ENCODE results near the gene NT5DC2.
A peak's percentile ranks its signal among the peaks of the same experiment; 100 is the strongest.

The NT5DC2 gene

GRCh38 chr3:52533623-52534280 is at the start of gene NT5DC2:
TSS of gene NT5DC2 (minus strand) at chr3:52533857. CDS start at chr3:52533737, 120 bp downstream.
- peak; percentile 86 for DNase-seq

GRCh38 chr3:52574056-52574965 is 40.7 kb upstream of the NT5DC2 start:
- no peak for DNase-seq

- no peak for DNase-seq
Observed at GRCh38 chr3:52572221-52572620, 38.6 kb upstream of the NT5DC2 start.

- DNase-seq = no peak
Observed at GRCh38 chr3:52570076-52570475, 36.4 kb upstream of the NT5DC2 start.

- no peak for DNase-seq
Observed at GRCh38 chr3:52568069-52568468, 34.4 kb upstream of the NT5DC2 start.

GRCh38 chr3:52563984-52564383 is 30.3 kb upstream of the NT5DC2 start:
- no peak for DNase-seq

- DNase-seq = no peak
Observed at GRCh38 chr3:52561028-52561747, 27.5 kb upstream of the NT5DC2 start.

- no peak for DNase-seq
Observed at GRCh38 chr3:52558436-52558835, 24.8 kb upstream of the NT5DC2 start.

GRCh38 chr3:52557011-52557960 is 23.6 kb upstream of the NT5DC2 start:
- DNase-seq = no peak

- DNase-seq = no peak
Observed at GRCh38 chr3:52555056-52555455, 21.4 kb upstream of the NT5DC2 start.

- DNase-seq = no peak
Observed at GRCh38 chr3:52554026-52554755, 20.5 kb upstream of the NT5DC2 start.

GRCh38 chr3:52552089-52552488 is 18.4 kb upstream of the NT5DC2 start:
- DNase-seq = no peak

- peak; percentile 25 for DNase-seq
Observed at GRCh38 chr3:52551118-52551517, 17.5 kb upstream of the NT5DC2 start.

GRCh38 chr3:52547143-52547542 is 13.5 kb upstream of the NT5DC2 start:
- DNase-seq = no peak

GRCh38 chr3:52546111-52546901 is 12.6 kb upstream of the NT5DC2 start:
- no peak for DNase-seq

- DNase-seq = peak; percentile 23
Observed at GRCh38 chr3:52544937-52545336, 11.3 kb upstream of the NT5DC2 start.

- no peak for DNase-seq
Observed at GRCh38 chr3:52541050-52541449, 7.4 kb upstream of the NT5DC2 start.

- no peak for DNase-seq
Observed at GRCh38 chr3:52539010-52539653, 5.5 kb upstream of the NT5DC2 start.

GRCh38 chr3:52537726-52538421 is 4.2 kb upstream of the NT5DC2 start:
- no peak for DNase-seq

Measured in NCI-H82 (cell line).